ENCODE results near the gene FMN2.
A peak's percentile ranks its signal among the peaks of the same experiment; 100 is the strongest.
"Not testable (repeated sequence)": the region's sequence is repeated elsewhere in the genome, so short reads cannot be mapped to it uniquely, and the experiment has no call there.

The FMN2 gene

DNA sequence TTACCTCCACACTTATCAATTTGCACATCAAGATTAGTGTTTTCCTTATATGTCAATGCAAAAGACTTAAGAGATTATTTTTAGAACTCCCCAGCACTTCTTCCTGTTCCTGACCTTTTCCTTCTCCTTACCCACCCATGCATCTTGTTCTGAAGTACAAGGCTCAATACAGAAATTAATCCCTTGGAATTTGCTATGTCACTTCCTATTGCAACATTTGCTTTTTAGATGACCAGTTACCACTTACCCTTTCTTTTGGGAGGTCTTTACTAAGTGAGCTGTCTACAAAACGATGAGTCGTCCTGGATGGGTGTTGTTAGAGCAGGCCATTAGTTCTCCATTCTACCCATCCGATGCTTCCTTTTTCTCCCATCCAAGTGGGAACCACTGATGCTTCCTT is 221.2 kb downstream of the FMN2 start:
- no peak for DNase-seq (ENCODE audit: low spot score)

DNA sequence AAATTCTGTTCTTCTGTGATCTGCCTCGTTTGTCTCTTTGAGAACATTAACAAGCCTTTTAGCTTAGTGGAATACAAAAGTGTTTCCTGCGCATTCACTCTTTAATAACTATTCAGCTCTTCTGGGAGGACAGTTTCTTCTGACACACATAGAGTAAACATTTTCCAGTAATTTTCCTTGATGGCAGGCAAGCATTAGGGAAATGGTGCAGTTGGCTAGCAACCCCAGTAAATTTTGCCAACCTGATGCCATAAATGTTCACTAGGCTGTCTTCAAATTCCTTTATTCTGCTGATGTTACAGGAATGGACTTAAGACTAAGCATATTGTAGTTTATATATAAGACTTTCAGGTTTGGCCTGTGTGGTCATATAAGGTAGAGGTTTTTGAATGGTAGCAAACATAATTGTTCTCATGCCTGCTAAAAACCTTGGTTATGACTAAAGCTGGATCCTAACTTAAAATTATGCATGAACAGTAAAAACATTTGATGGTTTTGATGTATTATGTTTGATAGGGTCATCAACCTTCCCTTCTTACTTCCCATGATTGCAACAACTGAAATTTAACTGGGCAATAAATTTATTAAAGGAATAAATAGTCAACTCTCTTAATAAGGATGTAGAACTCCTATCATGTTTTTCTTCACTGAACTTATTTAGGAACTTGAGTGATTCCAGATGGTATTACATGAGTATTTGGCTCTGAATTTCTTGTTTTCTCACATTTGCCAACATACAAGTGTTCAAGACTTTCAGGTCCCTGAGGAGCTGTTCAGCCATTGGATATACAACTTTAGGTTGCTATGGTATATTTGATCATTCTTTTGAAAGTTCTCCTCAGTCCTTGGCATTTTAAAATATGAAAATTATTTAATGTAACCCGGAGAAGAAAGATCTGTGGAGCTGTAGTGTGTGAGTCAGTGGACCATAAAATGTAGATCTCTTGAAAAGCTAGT is 223.4 kb downstream of the FMN2 start:
- no peak for DNase-seq (ENCODE audit: low spot score)

DNA sequence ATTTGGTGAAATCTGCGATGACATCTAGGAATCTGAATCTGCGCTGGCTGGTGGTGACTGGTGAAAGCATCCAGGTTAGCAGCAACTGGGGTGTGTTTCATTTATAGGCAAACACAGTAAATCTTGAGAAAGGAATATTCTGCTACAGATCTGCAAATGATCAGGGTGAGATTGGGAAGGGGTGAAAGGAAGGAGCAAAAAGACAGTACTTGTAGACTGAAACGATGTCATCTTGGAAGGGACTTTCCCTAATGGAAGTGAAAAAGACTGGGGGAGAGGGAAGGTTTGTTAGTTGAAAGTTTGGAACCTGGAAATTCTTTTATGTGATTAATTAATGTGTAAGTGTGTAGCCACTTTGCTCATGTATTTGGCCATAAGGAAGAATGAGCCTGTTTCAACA is 228.3 kb downstream of the FMN2 start:
- DNase-seq (ENCODE audit: low spot score) = no peak

DNA sequence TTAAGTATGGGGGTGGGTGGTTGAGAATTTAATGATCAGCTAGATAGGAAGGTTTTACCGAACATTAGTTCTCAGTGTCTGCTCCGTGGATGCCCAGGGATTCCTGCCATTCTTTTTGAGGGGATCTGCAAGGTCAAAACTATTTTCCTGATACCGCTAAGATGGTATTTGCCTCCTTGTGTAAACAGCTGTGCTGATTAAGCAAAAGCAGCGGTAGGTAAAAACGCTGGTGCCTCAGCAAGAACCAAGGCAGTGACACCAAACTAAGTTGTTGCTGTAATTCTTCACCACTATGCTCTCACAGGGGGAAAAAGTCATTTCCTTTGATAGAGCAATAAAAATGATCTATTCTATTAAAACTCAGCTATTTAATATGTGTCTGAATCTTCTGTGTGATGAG is 229.0 kb downstream of the FMN2 start:
- DNase-seq (ENCODE audit: low spot score) = no peak

DNA sequence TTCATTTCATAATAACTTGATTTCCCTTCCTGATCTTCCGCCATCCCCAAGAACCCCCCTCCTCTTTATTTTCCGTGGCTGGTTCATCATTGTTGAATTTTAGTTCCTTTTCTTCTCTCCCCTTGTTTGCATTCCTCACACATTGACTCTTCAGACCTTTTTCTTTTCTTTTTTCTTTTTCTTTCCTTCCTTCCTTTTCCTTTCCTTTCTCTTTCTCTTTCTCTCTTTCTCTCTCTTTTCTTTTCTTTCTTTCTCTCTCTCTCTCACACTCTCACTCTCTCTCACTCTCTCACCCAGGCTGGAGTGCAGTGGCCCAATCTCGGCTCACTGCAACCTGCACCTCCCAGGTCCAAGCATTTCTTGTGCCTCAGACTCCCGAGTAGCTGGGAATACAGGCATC is 231.3 kb downstream of the FMN2 start:
- DNase-seq (ENCODE audit: low spot score) = no peak

DNA sequence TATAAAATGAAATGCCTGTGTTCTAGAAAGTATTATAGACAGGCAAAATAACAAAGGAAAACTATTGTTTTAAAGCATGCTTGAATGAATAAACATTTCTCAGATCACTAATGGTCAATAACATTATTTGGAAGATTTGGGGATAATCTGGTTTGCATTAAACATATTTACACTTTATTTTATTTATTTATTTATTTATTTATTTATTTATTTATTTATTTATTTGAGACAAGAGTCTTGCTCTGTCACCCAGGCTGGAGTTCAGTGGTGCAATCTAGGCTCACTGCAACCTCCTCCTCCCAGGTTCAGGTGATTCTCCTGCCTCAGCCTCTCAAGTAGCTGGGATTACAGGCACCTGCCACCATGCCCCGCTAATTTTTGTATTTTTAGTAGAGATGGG is 236.7 kb downstream of the FMN2 start:
- not testable (repeated sequence) for DNase-seq (ENCODE audit: low spot score)

DNA sequence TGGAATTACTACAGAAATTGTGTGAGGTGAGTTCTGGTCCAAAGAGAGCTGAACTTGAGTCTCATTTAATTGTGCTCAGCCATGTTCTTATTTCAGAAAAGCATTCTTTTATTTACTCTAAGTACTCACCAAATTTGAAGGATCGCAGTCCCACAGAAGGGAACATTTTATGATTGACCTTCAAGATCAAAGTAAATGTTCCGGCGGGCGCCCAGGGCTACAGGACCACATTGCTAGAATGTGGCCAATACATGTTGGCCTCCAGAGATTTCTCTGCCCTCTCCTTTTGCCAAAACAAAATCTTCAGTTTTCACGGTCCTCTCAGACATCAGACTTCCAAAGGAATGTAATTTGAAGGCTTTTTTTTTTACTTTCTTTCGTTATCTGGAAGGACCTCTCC is 237.8 kb downstream of the FMN2 start:
- no peak for DNase-seq (ENCODE audit: low spot score)

DNA sequence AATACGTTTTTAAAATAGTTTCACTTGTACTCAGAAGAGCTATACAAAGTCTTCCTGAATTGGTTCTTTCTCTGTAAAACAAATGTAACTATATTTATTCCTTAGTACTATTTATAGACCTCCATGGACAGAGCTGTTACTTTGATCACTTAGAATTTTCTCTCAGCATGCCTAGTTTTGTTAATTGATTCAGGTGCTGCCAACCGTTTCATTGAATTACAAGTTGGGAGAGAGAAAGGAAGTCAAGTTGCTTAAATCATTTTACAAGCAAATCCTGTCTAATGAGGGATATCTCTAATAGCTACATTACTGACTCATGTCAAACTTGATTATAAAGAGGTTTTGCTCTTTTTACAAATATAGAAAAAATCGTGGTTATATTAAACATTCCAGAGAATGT is 241.0 kb downstream of the FMN2 start:
- DNase-seq (ENCODE audit: low spot score) = no peak

DNA sequence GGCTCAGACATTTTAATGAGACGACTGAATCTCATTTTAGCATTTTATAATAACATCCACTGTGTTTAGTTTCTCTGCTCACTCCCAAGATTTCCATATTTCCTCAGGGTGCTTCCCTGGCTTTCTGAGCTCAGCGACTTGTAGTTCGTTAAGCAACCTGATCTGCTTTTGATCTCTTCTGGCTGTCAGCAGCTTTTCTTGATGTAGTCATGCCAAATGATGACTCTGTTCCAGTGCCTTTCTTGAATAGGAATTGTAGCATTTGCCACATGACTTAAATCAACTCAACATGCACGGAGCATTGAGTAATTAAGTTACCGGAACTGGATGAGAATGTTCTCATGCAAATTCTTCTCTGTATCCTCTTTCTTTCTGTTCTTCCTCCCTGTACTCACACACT is 246.1 kb downstream of the FMN2 start:
- no peak for DNase-seq (ENCODE audit: low spot score)

DNA sequence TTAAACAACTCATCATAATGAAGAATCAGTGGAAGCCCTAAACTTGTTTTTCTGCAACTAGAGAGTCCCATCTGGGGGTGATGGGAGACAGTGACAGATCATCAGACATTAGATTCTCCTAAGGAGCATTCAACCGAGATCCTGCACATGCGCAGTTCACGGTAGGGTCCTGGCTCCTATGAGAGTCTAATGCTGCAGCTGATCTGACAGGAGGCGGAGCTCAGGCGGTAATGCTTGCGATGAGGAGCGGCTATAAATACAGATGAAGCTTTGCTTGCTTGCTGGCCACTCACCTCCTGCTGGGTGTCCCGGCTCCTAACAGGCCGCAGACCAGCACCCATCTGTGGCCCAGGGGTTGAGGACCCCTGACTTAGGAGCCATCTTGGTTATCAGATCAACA is 247.2 kb downstream of the FMN2 start:
- no peak for DNase-seq (ENCODE audit: low spot score)

DNA sequence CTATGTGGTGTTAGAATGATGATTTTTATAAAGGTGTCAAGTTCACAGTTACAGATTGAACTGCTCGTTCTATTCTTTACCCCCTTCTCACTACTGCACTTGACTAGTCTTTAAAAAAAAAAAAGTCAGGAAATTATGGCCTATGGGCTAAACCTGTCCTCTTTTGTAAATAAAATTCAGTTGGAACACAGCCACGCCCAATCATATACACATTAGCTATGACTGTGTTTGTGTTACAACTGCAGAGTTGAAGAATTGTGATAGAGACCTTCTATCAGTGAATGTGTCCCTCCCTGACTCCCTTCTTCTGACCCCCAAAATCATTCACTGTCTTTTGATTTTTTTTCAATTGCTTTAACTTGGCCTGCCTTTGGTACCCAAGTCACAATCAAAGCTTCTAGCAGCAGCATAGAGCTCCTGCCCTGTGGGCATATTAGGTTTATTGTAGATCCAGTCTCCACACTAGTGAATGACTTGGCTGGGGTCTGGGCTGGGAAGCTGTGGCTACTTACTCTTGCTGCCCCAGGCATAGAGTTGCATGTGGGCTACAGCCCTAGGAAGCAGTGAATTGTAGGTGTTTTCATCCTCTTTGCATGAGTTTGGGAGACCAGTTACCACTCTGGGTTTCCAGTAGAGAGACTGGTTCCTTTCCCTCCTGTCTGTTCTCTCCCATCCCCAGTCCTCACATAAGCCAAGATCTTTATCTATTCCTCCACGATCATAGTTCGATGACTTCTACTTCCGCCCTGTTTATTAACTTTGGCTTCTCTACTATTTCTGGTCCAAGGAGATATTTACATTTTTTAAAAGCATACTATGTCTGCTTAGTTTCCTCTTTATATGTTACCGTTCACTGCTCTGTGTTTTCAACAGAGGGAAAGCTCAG is 249.9 kb downstream of the FMN2 start:
- no peak for DNase-seq (ENCODE audit: low spot score)

DNA sequence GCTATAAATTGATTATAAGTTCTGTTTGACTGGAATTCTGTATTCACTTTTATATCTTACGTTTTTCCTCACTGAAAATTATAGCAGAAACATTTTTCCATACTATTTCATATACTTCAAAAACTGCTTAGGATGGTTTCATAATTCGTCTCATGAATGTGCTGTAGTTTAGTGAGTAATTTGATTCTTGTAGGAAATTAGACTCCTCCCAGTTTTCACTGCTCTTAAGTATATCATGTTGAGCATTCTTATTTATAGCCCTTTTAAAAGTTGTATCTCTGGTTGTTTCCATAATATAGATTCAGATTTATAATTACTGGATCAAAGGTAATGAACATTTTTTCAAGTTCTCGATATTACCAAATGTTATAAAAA is 250.6 kb downstream of the FMN2 start:
- no peak for DNase-seq (ENCODE audit: low spot score)

DNA sequence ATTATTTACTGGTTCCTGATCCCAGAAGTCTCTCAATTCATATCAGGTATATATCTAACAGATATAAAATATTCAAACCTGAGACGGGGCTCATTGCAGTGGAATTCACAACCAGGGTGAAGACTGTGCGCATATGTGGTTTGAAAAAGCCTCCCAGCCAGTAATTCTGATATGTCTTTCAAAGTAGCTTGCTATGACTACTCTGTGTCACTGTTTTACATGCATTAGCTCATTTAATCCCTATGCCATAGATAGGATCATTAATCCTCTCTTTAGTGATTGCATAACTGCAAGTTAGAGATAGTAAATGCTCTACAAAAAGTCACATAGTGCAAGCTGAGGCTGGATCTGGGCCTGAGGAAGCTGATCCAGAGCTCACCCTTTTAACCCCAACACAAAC is 251.4 kb downstream of the FMN2 start:
- no peak for DNase-seq (ENCODE audit: low spot score)

DNA sequence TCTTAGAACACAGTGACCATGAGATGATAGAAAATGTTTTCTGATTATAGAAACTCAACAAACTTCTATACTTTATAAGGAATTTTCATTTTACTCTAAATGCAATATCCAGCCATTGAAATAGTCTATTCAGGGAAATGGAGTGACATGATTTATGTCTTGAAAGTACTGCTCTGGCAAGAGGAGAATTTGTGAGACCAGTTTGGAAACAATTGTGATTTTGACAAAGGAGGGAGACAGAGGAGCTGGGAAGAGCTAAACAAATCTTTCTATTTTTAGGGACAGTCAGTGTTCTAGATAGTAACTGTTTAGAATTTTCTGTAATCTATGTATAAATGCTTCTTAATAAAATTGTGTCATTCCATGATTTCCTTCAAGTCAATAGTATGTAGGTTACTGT is 252.3 kb downstream of the FMN2 start:
- no peak for DNase-seq (ENCODE audit: low spot score)

DNA sequence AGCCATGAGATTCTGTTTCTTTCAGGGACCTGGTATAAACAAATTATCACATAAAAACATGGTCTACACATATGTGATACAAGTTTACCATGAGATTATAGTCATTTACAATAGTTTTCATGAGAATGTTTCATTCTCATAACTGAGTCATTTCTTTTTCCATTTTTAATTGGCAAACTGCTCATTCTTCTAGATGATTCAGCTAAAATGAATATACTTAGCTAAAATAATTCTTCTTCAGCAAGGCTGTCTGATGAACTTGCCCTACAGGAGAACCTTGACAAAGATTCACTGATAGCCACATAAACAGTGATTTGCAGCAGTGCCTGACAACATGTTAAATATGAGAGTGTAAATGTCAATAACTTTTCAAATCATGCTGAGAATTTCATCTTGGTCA is 253.2 kb downstream of the FMN2 start:
- no peak for DNase-seq (ENCODE audit: low spot score)

DNA sequence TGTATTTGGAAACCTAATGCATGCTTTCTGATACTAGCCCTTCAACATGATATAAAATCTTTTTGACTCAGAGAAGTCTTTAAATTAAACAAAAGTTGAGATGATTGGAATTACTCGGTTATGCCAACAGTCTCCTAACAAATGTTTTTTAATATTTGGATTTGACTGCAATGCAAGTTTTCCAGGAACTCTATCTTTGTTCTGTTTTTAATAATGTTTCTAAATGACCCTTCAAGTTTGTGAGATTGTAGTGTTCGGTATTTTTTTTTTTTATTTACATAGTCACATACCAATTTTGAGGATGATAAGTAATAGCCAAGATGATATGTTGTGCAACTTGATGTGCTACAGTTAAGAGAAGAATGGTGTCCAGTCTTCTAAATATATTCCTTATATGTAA is 258.0 kb downstream of the FMN2 start:
- DNase-seq (ENCODE audit: low spot score) = no peak

DNA sequence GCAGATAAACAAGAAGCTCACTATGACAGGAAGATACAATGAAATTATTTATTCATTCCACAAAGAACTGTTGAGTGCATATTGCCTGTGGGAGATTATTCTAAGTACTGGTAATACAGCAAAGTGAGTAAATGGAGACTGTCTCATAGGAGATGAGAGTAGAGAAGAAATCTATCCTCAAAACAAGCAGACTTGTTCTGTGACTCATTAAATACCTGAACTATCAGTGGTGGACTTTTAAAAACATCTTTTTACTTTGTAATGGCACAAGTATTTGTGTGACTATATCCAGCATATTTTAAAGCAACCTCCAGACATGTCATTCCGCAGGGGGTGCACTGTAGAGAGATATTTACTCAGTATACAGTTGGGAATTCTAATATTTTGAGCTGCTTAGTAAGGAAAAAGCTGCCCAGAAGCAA is 259.2 kb downstream of the FMN2 start:
- DNase-seq (ENCODE audit: low spot score) = no peak

DNA sequence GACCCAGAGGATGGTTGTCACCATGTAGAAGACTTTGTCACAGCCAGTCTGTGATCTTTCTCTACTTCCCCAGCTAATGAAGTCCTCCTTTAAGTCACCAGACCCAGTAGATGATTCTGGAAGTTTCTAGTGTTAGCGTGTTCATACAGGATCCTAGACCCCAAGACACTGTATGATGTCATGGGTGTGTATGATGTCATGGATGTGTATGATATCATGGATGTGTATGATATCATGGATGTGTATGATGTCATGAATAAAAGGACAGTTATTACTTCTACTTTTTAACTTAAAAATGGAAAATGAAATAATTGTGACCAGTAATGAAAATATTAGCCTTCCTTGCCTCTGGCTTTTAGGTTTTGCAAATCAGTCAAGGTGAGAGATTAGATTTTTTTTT is 260.0 kb downstream of the FMN2 start:
- DNase-seq (ENCODE audit: low spot score) = no peak

DNA sequence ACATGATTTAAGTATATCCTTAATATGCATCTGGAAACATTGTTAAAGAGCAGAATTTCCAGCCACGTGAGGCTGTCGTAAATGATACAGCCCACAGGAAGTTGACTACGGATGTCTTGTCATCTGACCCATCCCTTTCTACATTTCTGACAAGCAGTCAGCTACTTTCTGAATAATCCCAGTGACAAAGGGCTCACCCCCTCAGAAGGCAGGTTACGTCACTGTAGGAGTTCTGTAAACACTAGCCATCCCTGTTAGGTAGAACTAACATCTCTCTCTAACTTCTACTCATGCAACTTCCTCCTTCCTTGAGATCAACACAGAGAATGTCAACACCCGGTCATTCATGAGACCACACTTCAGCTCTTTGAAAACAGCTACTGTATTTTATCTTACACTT is 261.1 kb downstream of the FMN2 start:
- DNase-seq (ENCODE audit: low spot score) = peak; percentile 24

DNA sequence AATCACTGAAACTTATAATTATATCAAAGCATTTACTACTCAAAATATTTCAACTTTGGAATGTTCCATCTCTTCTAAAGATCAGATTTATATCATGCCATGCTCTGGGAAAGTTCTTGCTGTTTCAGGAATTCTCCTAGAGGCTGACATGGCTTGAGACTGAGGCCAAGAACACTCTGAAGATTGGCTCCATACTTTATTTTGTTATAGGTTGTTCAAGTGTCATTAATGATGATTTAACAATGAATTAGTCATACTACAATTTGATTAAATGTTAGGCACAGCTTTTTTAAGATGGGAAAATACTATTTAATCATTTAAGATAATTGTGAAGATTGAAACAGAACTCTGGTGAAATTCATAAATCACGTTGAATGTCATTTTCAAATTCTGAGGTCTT is 264.9 kb downstream of the FMN2 start:
- DNase-seq (ENCODE audit: low spot score) = no peak

DNA sequence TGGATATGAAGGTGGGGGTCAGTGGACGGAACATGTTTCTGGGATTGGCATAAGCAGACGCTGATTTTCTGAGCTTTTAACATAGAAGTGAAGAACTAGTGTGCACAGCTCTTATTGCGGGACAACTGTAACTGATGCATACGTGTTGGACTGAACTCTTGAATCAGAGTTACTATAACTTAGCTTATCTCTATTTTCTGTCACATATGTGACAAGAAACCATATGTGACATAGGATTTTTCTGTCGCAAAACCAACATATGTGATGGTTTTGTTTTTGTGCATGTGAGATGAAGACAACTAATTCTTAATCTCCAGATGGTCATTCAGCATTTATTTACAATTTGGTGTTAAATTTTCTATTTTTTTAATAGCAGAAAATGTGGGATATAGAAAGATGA is 270.4 kb downstream of the FMN2 start:
- no peak for DNase-seq (ENCODE audit: low spot score)

DNA sequence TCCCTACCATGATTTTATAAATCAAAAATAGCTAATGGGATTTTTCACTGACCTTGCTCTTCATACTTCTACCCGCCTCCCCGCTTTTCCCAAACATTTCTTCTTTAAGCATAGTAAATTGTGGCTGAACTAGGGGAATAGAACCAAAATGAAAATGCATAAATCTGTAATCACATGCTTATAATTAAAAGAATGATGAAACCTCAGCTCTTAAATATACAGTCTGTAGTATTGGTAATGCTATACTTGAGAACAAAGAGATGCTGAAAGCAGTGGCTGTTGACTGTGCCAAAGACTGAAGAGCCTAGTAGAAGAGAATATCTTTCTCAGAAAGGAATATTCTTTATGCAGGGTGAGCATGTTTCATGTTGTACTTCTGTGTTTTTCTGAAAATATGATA is 271.1 kb downstream of the FMN2 start:
- no peak for DNase-seq (ENCODE audit: low spot score)

DNA sequence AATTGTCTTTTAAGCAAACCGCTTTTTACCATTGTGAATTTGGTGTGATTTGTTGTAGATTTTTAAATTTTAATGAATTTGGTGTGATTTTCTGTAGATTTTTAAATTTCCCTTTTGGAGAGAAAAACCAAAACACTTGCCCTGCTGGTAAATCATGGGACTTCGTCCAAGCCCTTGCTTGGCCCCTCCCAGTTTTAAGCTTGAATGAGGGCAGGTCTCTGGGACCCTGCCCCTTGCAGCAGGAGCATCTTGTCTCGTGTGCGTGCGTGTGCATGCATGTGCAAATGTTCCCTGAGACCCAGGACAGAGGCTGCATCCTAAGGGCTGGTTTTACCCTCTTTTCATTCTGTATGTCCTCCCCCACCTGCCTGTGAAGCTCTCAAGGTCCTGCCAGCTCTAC is 271.6 kb downstream of the FMN2 start:
- peak; percentile 29 for DNase-seq (ENCODE audit: low spot score)

All from iPS-NIHi11 (cell line).